HL-60/S4 (cell line): ENCODE results near the gene SSTR4.
"Not testable (repeated sequence)": the region's sequence is repeated elsewhere in the genome, so short reads cannot be mapped to it uniquely, and the experiment has no call there.

ENCODE experiments used
- in situ Hi-C: fragments of 300-500 bp; cut with MboI; formaldehyde crosslinking; loops from 2 replicates; pipeline ENCODE4 v1.14.3; 2022; ENCODE audit warnings: low sequenced_read_pairs

Gene SSTR4, protein sequence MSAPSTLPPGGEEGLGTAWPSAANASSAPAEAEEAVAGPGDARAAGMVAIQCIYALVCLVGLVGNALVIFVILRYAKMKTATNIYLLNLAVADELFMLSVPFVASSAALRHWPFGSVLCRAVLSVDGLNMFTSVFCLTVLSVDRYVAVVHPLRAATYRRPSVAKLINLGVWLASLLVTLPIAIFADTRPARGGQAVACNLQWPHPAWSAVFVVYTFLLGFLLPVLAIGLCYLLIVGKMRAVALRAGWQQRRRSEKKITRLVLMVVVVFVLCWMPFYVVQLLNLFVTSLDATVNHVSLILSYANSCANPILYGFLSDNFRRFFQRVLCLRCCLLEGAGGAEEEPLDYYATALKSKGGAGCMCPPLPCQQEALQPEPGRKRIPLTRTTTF

DNA sequence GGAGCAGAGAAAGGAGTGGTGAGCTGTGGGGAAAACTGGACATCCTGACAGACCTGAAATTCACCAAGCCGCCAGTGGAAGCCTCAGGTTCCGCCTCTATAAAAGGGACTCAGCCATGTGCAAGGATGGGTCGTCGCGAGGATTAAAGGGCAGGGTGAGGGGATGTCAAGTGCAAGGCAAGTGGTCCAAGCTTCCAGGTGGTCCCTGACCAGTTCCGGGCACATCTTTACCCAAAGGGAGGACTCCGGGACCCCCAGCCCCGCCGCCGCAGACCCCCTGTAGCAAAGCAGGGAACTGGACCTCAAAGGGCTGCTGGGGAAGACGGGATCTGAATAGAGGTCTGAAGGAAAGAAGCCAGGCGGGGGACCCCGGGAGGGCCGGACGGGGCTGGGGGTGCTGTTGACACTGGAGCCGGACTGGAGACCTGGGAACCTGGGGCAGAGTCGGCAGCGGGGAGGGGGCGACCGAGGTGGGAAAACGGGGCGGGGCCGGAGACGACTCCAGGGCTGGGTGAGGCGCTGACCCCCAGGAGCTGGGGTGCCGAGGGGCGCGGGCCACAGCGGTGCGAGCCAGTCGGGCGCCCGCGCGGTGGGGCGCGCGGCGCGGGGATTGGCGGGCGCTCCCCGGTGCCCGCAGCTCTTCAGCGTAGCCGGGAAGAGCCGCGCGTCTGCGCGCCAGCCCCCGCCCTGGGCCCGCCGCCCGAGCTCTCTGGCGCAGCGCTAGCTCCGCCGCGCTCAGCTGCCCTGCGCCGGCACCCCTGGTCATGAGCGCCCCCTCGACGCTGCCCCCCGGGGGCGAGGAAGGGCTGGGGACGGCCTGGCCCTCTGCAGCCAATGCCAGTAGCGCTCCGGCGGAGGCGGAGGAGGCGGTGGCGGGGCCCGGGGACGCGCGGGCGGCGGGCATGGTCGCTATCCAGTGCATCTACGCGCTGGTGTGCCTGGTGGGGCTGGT, at the start of gene SSTR4:
Gene SSTR4, plus strand, starts transcription at position 592 of the 951 bp plus-strand sequence. Its CDS starts 172 bp downstream, at position 764.
- in situ Hi-C loops = loop anchor here (10.0 kb wide), 1 partner anchor 310 kb away; no protein-coding TSS in a partner anchor

DNA sequence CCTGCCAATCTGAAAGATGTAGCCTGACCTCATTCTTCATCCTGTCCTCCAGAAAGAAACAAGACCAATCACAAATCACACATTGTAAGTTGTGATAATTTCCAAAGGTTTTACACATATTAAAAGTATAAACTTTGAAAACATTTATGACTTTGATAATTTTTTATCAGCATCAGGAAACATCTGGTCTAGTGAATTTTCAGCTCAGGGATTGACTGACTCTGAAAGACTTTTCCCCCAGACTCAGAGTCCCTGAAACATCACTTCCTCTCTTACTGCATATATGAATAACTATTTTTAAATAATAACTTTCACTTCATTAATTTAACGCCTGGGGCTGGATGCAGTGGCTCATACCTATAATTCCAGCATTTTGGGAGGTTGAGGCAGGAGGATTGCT, 48.5 kb upstream of the SSTR4 start:
- in situ Hi-C loops = no loop called here

DNA sequence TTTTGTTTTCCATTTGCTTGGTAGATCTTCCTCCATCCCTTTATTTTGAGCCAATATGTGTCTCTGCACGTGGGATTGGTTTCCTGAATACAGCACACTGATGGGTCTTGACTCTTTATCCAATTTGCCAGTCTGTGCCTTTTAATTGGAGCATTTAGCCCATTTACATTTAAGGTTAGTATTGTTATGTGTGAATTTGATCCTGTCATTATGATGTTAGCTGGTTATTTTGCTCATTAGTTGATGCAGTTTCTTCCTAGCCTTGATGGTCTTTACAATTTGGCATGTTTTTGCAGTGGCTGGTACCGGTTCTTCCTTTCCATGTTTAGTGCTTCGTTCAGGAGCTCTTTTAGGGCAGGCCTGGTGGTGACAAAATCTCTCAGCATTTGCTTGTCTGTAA, 43.7 kb upstream of the SSTR4 start:
- in situ Hi-C loops = not testable (repeated sequence)

DNA sequence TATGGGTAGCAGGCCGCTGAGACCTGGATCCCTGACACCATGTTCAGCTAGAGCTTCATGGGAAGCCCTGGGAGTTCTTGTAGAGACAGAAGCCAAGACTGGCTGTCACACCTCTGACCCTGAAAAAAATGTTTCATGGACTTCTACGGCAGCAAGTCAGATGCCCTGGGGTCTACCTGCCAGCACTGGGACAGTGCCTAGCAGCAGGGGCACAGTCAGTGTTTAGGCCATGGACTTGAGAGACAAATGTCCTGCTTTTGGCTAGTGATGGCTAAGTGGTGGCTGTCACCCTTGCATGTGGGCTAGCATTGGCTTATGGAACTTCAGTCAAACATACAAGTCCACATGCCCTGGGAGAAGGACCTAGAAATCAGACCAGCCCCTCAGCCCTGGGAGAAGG, 41.3 kb upstream of the SSTR4 start:
- in situ Hi-C loops = no loop called here

DNA sequence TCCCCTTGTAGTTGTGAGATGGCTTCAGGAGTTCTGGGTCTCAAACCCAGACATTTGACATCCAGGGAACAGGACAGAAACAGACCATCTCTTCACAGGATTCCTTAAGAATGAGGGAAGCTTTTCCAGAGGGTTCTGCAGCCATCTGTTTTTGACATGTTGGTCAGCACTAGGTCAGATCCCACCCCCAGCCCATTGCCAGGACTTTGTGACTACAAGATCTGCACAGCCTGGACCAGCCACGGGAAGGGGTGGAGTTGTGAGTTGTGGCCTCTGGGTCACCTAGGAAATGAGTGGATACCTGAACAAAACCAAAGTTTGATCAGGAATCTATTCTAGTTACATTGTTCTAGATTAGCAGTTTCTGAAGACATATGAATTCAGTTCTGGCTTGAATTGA, 39.2 kb upstream of the SSTR4 start:
- in situ Hi-C loops = no loop called here

DNA sequence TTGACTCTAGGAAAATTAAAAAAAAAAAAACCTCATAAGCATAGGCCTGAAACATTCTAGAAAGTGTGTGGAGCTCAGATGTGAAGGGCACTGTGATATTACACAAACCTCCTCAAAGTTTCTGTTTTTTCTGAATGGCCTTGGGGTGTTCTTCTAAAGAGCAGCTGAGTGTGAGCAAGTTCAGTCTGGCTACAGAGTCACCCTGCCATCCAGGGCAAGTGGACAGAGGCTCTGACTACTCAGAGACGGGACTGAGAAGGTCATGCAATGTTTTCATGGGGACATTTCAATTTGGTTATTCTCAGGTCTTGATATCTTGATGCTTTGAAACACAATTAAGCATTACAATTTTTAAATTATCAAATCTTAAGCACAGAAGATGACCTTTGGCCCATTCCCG, 36.6 kb upstream of the SSTR4 start:
- in situ Hi-C loops = no loop called here

DNA sequence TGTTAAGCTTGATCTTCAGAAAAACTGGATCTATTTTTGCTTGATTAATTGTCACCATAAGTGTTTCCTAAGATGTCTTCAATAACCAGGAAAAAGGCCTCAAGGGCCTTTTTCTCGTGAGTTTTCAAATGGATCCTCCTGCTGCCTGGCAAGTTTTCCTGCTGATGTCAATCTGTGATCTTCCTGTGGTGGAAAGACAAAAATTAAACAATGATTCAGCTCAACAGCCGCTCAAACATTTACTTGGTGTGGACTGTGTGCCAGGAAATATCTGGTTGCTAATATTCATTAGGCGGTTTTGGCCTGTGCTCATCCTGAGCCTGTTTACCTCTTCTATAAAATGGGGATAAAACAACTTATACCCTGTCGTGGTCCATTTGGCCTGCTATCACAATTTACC, 35.4 kb upstream of the SSTR4 start:
- in situ Hi-C loops = no loop called here

DNA sequence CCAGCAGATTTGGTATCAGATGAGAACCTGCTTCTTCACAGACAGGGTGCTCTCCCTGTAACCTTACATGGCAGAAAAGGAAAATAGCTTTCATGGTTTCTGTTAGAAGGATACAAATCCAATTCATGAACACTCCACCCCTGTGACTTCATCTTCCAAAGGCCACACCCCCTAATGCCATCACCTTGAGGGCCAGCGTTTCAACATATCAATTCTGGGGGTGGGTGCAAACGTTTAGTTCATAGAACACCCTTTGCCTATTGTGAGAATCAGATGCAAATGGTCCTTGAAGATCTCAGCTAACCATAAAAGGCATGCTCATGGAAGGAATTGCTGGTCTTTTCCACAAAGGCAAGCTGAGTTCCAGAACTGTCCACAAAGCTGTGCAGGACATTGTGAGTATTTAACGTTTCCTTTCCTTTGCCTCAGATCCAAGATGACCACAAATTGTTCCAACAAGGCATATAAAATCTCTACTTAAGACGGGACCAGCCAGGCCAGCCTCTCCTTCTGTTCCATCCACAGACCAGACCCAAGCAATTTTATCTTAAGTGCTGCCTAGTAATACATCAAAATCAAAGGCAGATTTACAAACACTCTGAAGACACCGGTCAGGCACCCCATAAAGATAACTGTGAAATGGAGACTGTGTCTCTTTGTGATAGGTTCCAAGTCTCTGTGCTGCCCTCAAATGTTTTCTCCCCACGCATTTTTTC, 34.7 kb upstream of the SSTR4 start:
- in situ Hi-C loops = no loop called here

DNA sequence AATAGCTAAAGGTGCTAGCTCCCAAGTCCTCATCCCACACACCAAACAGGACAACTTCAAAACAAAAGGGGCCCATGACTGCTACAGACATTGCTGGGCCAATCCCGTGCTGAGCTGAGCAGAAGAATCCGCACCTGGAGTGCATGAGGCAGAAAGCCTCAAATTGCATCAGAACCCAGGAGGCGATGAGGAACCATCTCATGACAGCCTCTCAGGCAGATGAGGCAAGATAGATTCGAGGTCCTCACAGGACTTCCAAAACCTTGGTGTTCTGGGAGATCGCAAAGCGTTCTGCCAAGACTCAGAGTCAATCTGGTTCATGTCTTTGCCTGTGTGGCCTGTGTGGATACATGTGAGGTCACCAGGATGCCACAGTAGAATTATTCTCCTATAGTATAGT, 32.8 kb upstream of the SSTR4 start:
- in situ Hi-C loops = no loop called here

DNA sequence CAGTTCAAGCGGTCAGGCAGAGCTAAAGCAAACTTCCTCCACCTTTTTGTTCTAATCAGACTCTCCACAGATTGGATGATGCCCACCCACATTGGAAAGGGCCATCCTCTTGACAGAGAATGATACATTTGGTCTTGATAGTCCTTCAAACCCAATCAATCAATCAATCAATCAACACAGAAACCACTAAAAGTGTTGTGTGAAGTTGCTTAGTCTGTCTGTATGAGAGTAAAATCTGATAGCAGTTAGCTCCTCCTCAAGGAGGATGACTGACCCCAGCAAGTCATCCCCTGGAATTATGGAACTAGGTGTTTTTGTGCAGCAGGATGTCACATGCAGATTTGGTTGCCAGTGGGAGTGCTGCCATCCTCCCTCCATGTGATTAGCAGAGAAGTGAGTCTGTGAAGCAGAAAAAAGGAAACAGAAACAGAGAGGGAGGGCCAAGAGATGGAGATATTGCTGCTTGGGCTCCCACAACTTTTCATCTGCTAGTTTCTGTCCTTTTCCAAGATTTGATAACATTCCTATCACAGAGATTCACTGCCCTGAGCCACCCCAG, 32.0 kb upstream of the SSTR4 start:
- in situ Hi-C loops = no loop called here

DNA sequence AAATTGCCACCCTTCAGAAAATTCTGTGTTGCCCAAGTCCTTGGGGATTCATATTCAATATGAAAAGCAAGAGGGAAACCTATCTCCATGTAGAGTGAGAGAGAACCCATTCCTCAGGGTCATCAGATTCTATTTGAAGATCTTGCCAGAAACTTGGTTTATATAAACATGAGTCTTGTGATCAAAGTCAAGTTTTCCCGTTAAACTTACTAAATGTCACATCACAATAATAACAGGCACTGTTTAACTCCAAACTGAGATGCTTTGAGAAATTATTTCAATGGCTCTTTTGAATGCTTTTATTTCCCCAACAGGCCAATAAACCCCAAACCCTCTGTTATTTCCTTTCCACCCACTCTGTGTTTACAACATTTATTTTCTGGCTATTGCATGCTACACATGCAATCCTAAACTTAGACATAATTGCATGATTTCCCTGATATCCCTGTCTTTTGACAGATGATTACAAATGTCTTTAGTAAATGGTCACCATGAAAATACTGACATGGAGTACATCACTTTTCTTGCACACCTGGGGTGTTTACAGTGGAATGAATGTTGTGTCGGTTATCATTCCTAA, 31.1 kb upstream of the SSTR4 start:
- in situ Hi-C loops = no loop called here

DNA sequence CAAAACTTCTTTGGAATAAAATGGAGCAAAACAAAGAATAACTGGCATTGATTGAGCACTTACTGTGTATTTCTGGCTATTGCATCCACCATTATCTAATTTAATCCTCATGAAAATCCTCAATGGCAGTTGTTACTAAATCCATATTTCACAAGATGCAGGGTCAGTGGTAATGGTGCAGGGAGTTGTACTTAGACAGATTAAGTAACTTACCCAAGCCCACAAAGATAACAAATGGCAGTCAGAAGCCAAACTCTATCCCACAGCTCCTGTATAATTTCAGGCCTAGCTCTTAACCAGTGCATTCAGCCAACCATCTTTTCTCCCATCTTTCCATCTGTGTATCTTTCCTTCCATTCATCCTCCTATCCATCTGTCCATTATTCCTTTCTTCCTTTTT, 29.3 kb upstream of the SSTR4 start:
- in situ Hi-C loops = no loop called here

DNA sequence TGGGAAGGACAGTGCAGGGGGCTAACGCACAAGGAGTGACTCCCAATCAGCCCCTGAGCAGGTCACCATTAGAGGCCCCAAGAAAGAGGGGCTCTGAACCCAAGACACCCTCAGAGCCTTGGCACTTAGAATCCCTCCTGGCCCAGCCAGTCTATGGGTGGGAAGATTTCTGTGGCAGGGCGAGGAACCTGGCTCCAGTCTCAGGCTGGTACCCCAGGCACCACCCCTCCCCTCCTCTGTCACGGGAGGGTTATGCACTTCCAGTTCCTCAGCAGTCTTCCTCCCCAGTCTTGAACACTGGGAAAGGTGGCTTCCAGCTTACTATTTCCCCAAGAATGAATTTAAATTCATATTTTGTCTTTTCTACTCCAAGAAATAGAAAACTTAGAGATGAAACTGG, 27.6 kb upstream of the SSTR4 start:
- in situ Hi-C loops = no loop called here

DNA sequence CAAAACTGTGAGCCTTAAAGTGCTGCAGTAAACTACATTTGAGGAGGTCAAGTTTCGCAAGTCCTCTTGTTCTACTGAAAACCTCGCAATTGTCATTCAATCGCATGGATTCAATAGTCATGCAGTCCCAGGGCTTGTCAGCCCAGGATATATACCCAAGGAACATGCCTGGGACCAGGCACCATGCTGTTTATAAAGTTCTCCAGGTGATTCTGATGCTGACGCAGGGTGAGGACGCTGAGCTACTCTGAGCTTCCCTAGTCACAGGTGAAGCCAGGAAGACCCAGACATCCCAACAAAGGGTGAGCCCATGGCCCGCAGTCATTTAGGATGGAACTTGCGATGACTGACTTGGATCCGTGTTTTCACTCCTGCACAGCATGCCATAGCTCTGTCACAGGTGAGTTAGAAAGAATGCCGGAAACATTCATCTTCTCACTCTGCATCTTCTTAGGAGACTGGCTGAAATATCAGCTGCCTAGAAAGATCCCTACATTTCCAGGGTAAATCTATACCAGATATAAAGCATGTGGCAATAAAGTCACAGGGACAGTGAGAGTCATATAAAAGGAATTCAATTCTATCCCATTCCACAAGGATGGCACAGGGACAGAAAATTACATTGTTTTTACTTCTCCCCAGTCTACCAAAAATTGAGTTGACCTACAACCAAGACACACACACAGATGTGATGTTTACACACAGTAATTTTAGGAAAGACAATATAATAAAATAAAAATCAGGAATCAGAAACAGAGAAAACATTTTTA, 27.0 kb upstream of the SSTR4 start:
- in situ Hi-C loops = no loop called here

DNA sequence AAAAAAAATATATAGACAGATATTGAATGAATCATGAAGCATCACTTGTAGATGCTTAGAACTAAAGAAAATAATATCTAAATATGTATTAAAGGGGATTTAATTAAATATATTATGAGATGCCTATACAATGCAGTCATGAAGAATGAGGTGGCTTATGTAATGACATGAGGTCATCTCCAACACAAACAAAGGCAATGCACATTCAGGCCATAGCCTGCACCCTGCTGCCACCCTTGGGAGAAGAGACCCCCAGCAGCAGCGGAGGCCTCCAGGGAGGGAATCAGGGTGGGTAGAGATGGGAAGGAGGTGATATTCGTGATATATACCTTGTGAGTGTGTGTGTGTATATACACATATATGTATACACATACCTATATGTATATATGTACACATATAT, 26.4 kb upstream of the SSTR4 start:
- in situ Hi-C loops = no loop called here

DNA sequence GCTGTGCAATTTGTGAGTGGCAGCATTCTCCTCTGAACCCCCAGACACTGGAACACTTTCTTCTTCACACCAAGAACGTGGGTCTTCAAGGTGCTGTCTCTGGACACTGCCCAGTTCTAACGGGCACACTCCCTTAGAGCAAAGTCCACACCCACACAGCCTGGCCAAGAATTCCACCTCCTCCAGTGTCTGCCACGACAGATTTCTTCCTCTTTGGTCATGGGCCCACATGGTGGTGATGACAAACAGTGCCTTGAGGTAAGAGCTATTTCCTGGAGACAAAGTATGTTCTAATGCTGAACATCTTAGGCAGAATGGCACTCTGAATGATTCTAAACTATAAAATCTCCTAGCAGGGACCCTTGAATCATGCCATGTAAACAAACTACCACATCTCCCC, 25.5 kb upstream of the SSTR4 start:
- in situ Hi-C loops = no loop called here

DNA sequence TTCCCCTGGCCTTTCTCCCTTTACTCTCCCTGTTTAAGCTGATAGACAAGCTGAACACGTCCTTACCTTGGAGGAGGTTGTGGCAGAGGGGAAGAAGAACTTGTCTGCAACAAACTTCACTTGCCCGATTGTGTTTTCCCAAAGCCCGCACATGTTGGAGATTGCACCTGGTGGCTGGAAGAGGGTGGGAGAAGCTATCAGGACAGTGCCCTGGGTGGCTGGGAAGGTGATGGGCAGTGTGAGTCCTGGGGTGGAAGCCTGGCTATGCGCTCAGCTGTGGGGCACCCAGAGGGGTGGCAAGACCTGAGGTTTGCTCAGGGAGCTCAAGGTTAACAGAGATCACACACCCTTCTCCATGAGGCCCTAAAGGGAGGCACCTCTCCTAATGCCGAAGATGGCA, 25.0 kb upstream of the SSTR4 start:
- in situ Hi-C loops = no loop called here

DNA sequence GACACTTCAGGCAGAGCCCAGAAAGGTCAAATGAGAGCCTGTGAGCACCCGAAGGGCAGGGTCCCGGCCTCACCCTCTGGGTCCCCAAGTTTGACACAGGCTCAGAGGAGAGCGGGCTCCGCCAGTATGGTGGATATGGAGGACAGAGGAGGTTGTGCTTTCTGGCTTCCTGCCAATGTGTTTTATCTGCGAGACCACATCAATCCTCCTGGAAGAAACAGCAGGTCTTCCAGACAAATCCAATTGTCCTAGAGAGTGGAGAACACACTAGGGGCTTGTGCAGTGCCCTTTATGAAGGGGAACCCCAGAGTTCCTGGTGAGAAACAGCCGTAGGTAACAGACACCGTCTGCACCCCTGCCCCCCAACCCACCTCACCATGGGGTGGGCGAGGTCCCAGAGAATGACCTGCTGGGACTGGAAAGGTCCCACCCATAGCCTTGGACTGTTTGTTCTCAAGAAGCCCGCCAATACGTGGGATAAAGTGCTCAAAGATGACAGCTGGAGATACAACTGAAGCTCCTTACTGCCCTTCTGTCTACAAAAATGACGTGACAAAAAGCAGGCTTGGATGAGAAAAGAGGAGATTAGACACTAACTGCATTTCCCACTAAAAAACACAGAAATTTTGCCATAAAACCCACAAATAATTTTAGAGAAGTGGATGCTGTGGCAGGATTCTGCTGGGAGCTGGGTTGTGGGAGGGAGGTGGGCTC, 23.9 kb upstream of the SSTR4 start:
- in situ Hi-C loops = no loop called here

DNA sequence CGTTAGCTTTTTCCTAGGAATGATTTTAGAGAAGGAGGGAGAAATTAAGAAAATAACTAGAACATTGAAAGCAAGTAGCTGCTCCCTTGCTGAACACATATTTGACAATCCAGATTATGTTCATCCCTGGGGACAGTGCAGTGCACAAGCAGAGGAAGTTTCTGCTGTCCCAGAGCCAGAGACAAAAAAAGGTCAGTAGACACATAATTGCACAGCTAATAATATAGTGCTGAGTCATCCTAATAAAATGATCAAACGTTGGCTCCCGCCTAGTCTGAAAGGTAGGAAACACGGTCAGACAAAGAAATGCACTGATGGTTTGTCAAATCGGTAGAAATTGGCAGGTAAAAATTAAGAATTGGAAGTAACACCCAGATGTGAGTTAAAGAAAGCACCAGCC, 21.7 kb upstream of the SSTR4 start:
- in situ Hi-C loops = no loop called here
